HG03457 (cell line): ENCODE results near the gene PSORS1C2.

Experiments used
- ATAC-seq: cut with Tn5 transposase; IDR thresholded peaks from one replicate; pipeline ENCODE4 v1.9.1; 2021; ENCODE audit warnings: moderate number of reproducible peaks; ENCODE audit not compliant: unreplicated experiment

Gene PSORS1C2

DNA sequence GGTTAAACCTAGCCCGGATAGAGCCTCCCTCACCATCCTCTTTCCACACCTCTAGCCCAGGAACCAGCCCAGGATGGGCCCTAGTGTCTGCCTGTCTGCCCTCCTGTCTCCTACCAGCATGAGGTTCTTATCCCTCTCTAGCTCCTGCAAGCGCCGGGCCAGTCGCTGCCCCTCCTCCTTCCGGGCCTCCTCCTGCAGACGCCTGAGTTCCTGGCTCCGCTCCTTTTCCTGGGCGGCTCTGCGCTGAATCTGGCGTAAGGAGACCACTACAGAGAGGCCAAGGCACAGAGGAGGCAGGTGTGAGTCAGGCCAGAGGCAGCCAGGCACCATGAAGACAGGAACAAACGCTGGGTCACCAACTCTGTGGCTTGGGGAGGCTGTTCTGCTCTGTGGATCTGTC is 4.3 kb upstream of the PSORS1C2 start:
- ATAC-seq = no peak

GRCh38 chr6:31142361-31142761 is 3.5 kb upstream of the PSORS1C2 start:
- no peak for ATAC-seq

DNA sequence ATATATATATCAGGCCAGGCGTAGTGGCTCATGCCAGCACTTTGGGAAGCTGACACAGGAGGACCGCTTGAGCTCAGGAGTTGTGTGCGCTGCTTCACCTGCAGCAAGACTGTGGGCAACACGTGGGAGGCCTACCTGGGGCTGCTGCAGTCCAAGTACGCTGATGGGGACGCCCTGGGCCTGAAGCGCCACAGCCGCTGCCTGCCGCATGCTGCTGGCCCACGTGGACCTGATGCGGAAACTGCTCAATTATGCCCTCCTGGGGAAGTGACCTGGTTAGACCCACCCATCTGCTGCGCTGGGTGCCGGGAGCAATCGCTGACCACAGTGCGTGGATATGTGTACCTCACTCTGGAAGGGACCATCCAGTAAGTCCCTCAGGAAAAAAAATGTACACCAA is 1.8 kb upstream of the PSORS1C2 start:
- no peak for ATAC-seq

DNA sequence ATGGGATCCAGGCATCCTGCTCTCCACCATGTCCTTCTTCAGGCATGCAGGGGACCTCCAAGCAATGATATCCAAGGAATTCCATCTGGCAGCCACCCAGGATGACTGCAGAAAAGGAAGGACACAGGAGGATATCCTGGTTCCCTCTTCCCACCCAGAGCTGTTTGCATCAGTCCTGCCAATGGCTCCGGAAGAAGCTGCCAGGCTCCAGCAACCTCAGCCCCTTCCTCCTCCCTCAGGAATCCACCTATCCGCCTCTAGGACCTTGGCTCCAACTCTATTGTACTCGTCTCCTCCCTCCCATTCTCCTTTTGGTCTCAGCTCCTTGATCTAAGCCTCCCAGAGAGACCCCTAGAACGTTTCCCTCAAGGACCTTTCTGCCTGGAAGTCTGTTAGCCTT is 733 bp upstream of the PSORS1C2 start:
- ATAC-seq = no peak

- no peak for ATAC-seq
Observed at GRCh38 chr6:31135710-31136109, 3.2 kb downstream of the PSORS1C2 start.

- ATAC-seq = no peak
Observed at GRCh38 chr6:31132806-31133205, 6.1 kb downstream of the PSORS1C2 start.

DNA sequence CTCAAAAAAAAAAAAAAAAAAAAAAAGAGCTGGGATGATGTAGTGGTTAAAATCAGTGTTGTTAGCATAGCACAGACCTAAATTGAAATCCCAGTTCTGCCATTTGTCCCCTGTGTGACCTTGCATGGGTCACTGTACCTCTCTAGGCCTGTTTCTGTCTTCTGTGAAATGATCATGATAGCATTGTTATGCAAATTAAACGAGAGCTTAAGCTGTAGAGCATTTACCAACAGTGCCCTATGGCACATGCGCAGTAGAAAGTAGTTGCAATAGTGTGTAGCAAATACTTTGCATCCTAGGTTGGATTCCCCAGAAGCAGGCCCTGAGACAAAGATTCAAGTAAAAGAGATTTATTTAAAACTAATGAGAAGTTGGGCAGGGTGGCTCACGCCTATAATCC is 7.3 kb downstream of the PSORS1C2 start:
- no peak for ATAC-seq

- no peak for ATAC-seq
Observed at GRCh38 chr6:31130751-31131150, 8.1 kb downstream of the PSORS1C2 start.

GRCh38 chr6:31129130-31129529 is 9.7 kb downstream of the PSORS1C2 start:
- ATAC-seq = no peak

- ATAC-seq = no peak
Observed at GRCh38 chr6:31128093-31128676, 10.7 kb downstream of the PSORS1C2 start.

- ATAC-seq = no peak
Observed at GRCh38 chr6:31126396-31127175, 12.3 kb downstream of the PSORS1C2 start.

DNA sequence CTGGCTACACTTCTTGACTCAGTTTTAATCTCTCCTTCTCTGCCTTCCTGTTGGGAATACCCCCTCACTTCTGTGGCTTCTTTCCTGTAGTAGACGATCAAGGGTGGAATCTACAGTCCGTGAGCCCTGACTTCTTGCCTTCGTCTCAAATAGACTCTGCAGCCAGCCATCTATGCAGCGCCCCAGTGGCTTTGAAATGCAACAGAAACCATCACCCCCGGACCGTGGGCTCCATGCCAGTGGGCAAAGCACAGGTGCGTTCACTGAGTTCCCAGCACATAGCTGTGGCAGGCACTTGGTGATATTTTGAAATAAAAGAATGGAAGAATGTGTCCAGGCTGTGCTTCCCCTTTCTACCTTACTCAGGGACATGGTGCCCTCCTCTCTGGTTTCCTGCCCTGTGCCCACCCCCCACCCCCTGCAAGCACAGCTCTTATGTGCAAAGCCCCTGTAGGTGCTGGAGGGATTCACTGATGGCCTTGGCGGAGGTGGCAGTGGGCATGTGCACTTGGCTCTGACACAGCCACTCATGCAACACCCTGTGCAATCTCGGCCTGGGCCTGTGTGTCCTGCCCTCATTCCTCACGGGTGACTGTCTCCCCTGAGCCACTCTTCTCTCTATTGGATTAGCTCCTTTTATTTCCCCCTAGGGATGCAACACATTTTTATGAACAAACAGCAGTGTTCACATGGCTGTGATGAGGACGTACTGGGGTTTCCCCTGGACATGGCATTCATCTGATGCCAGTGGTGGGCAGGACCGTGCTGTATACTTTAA is 13.1 kb downstream of the PSORS1C2 start:
- ATAC-seq = no peak

DNA sequence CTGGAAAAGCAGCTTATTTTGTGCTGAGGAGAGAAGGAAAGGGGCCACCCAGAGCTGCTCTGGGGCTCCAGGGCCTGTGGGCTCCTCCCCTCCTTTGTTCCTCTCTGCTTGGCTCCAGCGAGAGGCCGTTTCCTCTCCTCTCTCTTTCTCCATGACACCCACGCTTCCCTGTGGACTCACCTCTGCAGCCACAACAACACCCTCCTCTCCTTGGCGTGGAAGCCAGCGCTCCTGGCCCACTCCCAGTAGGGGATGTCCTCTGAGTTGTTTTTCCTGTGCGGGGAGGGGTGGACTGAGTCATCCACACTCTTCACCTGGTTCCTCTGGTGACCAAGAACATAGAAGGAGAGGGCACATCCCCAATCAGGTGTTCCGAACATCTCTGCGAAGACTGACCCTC is 13.7 kb downstream of the PSORS1C2 start:
- no peak for ATAC-seq

DNA sequence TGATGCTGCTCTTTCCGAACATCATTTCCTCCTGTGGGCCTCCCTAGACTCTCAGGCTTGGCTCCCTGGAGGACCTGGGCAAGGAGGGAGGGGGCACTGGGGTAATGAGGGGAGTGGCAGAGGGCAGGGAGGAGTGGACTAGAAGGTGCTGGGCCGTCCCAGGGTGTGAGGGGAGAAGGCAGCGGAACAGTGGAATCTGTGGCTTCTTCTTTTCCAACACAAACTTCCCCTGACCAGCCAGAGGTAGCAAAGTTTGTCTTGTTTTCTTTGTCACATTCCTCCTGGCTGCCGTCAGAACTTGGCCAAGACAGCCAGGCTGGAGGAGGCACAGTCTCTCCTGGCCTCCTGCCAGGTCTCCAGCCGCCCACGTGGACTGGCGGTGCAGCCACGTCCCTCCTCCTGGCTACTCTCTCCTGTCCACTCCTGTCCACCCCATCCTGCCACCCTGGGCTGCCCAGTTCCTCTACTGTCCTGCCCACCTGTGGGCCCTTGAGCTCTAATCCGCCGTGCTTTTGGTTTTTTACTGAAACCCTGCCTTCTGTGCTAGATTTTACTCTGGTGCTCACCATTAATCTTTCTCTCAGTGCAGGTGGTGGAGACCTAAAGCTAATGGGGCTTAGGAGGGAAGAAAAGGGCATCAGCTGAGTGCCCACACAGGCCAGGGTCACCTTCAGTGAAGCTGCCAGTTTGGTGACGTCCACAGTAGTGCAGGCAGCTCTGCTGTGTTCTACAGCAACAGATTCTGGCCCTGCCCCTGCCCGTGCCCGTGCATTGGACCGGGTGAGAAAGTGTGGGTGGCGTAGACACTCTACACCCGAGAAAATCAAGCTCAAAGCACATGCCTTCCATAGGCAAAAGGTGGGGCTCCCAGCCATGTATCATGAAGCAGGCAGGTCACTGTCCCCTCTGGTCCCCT is 15.8 kb downstream of the PSORS1C2 start:
- no peak for ATAC-seq

DNA sequence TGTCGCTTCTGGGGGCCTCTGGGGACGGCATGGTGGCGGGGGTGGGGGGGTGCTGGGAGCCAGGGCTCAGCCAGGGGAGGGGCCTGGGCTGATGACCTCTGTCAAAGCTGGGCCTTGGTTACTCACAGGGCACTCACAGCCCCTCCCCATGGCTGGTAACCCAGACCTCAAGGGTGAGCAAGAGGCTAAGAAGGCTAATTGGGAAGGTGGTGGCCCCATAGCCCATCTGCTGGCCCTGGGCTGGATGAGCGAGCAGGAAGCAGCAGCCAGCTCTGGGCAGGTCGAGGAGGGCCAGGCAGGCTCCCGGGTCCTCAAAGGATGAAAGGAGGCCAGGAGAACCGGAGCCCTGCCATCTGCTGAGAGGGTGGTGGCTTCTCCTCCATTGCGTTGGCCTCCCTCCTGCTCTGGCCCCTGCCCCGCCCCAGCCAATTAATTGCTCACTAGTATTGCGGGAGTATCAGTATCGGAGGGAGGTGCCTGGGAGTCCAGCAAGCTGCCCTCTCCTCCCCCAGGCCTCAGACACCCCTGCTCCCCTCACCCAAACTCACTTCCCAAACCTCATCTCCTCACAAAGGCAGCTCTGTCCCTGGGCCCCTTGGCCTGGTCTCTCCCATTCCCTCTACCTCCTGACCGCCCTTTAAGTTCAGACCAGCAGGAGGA is 17.6 kb downstream of the PSORS1C2 start:
- ATAC-seq = no peak

DNA sequence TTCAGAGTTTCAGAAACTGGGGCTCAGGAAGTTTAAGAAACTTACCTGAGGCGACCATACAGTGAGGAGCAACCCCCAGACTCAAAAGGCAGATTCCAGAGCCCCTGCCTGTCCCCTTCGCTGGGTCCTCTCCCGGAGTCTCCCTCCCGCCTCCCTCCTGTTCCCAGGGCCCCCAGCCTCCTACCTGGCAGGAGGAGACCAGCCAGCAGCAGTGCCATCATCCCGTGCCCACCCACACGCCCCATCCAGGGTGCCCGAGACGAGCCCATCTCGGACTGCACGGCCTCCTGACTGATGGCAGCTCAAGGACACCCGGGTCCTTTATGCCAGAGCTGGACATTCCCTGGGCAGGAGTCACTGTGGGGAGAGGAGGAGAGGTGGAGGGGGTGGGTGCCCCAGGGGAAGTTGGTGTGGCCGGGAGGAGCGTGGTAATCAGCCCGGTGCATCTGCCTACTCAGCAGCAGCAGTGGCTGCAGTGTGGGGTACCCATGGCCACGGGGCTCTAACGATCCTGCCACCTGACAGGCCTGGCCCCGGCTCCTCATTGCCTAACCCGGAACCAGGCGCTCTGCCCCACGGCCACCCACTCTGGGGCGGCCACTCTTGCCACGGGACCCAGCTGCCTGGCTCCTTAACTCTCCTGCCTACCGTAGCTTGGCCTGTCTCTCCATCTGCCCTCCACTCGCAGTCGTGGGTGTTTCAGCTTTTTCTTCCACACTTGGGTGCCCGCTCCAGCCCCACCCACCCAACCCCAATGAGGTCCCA is 18.5 kb downstream of the PSORS1C2 start, which contains the start of gene CDSN:
CDSN (minus strand) TSS at position 296 of the 765 bp plus-strand sequence; CDS start at position 269, 27 bp downstream.
- ATAC-seq = no peak

DNA sequence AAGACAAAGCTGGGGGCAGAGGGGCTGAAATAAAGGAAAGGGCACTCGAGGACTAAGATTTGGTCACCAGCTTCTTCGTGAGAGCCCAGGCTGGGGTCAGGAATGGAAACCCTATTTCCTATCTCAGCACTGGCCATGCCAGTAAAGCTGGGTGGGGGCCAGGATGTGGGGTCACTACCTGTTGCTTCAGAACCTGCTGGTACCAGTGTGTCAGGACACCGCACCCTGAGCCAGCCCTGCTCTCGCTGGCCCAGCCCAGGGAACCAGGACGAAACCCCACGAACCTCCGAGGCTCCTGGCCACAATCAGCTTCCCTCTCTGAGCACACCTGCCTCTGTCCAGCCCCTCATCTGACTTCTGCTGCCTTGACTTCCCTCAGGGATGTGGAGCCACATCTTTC is 20.7 kb downstream of the PSORS1C2 start:
- ATAC-seq = no peak

- no peak for ATAC-seq
Observed at GRCh38 chr6:31116661-31117385, 22.0 kb downstream of the PSORS1C2 start.
